Erythroblast (primary cell): ENCODE results near the gene TOGARAM1.

Experiments used
- DNase-seq, 2 experiments: peaks; one replicate each; lab custom pipeline; 2025; lab: John Stamatoyannopoulos, UW
- GATA1 ChIP-seq: IDR thresholded peaks from 2 replicates; pipeline ENCODE4 v1.6.1; 2011; ENCODE audit warnings: low read depth, mild to moderate bottlenecking, control low read depth, low read length, moderate library complexity
- POLR2A ChIP-seq: IDR thresholded peaks from 2 replicates; pipeline ENCODE4 v1.6.1; 2011; ENCODE audit warnings: mild to moderate bottlenecking, low read length

The TOGARAM1 gene

DNA sequence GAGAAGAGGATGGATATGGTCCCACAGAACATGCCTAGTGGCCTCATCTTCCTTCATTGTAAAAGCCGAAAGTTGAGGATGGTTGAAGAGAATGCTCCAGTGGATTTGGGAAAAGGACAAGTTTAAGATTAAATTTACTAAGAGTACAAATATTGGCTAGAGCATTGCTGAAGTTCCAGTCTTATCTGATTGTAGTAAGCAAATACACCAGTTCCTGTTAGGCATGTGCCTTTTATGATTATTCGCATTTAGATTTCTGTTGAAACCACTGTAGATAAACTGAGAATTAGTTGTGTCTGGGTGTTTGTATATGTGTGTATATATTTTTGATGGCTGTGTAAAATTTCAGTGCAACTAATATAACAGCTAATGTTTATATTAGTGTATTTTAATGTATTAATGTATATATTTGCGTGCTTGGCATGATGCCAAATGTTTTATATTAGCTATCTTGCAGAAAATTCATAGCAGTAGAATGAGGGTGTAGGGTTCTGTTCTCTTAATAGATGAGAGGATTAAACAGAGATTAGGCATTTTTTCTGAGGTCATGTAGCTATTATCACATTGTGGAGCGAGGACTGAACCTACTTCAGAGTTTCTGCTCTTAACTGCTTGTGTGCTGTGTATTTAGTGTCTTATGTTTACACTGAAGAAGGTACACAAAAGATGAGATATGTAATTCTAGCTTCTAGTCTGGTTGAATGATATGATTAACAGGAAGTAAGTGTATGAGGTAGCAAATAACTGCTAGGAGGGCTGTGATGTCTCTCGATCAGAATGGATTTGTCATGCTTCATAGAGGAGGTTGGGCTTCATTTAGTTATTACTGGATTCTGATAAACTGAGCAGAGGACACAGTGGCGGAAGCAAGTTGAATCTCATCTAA, 151.1 kb downstream of the TOGARAM1 start:
- DNase-seq, result peak; percentile 35 to 45
- no peak for TF ChIP-seq POLR2A
- no peak for TF ChIP-seq GATA1

DNA sequence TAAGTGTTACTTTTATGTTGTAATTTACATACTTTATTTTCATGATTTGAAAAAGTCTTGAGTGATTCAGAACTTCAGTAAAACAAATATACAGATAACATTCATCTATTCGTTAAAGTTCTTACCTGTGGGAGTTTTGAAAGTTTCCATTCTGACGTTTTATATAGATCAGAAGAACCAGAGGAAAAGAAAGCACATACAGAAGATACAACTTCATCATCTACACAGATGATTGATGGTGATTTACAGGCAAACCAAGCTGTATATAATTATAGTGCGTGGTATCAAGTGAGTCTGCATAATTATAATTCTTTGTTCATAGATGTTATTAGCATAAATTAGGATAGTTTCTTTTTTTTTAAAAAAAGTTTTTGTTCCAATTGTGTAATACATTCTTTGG, 152.3 kb downstream of the TOGARAM1 start:
- DNase-seq, result no peak
- TF ChIP-seq GATA1, result no peak
- no peak for TF ChIP-seq POLR2A

DNA sequence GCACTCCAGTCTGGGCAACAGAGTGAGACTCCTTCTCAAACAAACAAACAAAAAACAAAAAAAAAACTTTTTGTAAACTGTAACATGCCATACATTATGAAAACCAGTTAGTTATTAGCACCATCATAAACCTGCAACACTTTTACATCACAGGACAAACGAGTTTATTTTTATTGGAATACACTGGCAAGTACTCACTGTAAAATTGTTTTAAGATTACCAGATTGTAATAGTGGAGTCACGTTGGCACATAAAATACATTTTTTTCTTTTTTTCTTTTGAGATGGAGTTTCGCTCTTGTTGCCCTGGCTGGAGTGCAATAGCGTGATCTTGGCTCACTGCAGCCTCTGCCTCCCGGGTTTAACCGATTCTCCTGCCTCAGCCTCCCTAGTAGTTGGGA, 156.6 kb downstream of the TOGARAM1 start:
- no peak for DNase-seq
- TF ChIP-seq POLR2A (no peak), GATA1 (no peak)

DNA sequence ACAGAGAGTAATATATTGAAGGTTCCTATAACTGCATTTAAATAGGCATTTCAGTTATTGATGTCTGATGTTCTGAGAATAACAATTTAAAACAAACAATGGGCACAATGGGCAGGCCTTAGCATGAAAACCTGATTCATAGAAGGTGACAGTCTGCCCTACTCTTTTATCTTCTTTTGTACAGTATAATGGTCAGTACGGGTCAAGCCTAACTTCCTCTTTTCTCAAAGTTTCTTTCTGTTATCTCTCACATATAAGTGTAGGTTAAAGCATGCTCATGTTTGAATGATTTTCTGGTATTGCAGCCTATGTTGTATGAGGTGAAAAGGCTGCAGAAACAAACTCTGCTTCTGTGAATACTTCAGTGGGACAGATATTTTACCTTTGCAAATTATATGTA, 158.1 kb downstream of the TOGARAM1 start:
- no peak for DNase-seq
- no peak for TF ChIP-seq POLR2A
- no peak for TF ChIP-seq GATA1

DNA sequence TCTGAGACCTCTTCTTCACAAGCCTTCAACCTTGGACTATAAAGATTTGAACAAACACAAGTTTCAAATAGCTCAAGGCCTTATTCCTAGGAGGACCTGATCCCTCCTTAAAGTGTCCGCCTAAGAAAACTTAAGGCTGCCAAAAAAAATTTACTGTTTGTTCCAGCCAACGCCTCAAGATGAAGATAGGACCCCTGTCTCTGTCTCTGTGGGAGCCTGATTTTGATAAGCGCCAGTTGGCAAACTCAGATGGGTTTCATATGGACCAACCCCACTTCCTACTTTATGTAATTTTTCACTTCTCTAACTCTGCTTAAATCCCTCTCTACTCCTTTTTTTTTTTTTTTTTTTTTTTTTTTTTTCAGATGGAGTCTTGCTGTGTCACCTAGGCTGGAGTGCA, 161.3 kb downstream of the TOGARAM1 start:
- TF ChIP-seq POLR2A (no peak), GATA1 (no peak)
- DNase-seq, result peak; percentile 40 to 74
